Glutamatergic neuron (in vitro differentiated cells): ENCODE data around the gene ATXN10. TPM values are rescaled to one million over a fixed set of nuclear protein-coding genes. Genes with fewer than 3 reads are reported as not detected.

Experiments
- DNase-seq: peaks from one replicate; pipeline ENCODE4 v3.0.0; 2022
- H3K27ac Mint-ChIP-seq: one replicate; pipeline ENCODE4 v1.8.0; 2020; ENCODE audit warnings: mild to moderate bottlenecking, mixed read lengths, inconsistent platforms; ENCODE audit not compliant: unreplicated experiment
- H3K27me3 Mint-ChIP-seq: one replicate; pipeline ENCODE4 v1.8.0; 2020; ENCODE audit warnings: mild to moderate bottlenecking, moderate library complexity, mixed read lengths, inconsistent platforms; ENCODE audit not compliant: unreplicated experiment
- H3K36me3 Mint-ChIP-seq: one replicate; pipeline ENCODE4 v1.8.0; 2020; ENCODE audit warnings: mild to moderate bottlenecking, mixed read lengths, inconsistent platforms; ENCODE audit not compliant: unreplicated experiment
- H3K4me1 Mint-ChIP-seq: one replicate; pipeline ENCODE4 v1.8.0; 2020; ENCODE audit warnings: mild to moderate bottlenecking, low read depth, mixed read lengths, inconsistent platforms; ENCODE audit not compliant: unreplicated experiment
- H3K4me3 Mint-ChIP-seq: one replicate; pipeline ENCODE4 v1.8.0; 2020; ENCODE audit warnings: mild to moderate bottlenecking, mixed read lengths, inconsistent platforms; ENCODE audit not compliant: unreplicated experiment
- H3K9me3 Mint-ChIP-seq: one replicate; pipeline ENCODE4 v1.8.0; 2020; ENCODE audit warnings: mild to moderate bottlenecking, moderate library complexity, mixed read lengths, inconsistent platforms; ENCODE audit not compliant: unreplicated experiment
- total RNA-seq: library from RNA; stranded (reverse); fragmentation: NEBNext Ultra II Directional; extraction: Animal tissue kit (Norgen Biotek cat#: 25700); gene quantifications from one replicate; pipeline ENCODE4 v1.2.1, GENCODE V29; 2021; ENCODE audit not compliant: unreplicated experiment
- TF ChIP-seq, protein P1 (sequence below): fragments of 200-600 bp; sonication (generic); IDR thresholded peaks from one replicate; pipeline ENCODE4 v1.5.0; 2021; ENCODE audit not compliant: partially characterized antibody, unreplicated experiment

Gene ATXN10
- total RNA-seq, 1 donor from 2014 or later, result 191 TPM

DNA sequence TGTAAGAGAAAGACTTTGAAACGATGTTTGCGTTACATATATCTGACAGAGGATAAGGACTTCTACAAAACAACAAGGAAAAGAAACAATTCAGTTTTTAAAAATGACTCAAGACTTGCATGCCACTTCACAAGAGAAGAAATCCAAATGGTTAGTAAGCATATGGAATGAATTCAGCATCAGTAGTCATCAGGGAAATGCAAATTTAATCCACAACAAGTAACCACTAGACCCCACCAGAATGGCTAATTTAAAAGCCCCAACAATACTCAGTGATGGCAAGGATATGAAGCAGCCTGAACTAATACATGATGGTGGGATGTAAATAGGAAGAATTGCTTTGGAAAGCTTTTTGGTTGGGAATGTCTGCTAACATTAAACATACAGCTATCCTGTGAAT is 142.6 kb downstream of the ATXN10 start:
- TF ChIP-seq, protein P1, sequence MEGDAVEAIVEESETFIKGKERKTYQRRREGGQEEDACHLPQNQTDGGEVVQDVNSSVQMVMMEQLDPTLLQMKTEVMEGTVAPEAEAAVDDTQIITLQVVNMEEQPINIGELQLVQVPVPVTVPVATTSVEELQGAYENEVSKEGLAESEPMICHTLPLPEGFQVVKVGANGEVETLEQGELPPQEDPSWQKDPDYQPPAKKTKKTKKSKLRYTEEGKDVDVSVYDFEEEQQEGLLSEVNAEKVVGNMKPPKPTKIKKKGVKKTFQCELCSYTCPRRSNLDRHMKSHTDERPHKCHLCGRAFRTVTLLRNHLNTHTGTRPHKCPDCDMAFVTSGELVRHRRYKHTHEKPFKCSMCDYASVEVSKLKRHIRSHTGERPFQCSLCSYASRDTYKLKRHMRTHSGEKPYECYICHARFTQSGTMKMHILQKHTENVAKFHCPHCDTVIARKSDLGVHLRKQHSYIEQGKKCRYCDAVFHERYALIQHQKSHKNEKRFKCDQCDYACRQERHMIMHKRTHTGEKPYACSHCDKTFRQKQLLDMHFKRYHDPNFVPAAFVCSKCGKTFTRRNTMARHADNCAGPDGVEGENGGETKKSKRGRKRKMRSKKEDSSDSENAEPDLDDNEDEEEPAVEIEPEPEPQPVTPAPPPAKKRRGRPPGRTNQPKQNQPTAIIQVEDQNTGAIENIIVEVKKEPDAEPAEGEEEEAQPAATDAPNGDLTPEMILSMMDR, result no peak
- Mint-ChIP-seq H3K4me3 (no peak overlapping the region), H3K9me3 (peaks cover 2% of the 10 kb centered on the region), H3K4me1 (peaks cover 6% of the 10 kb centered on the region), H3K36me3 (peaks cover 4% of the 10 kb centered on the region), H3K27me3 (peaks cover 2% of the 10 kb centered on the region), H3K27ac (no peak overlapping the region)
- no peak for DNase-seq

DNA sequence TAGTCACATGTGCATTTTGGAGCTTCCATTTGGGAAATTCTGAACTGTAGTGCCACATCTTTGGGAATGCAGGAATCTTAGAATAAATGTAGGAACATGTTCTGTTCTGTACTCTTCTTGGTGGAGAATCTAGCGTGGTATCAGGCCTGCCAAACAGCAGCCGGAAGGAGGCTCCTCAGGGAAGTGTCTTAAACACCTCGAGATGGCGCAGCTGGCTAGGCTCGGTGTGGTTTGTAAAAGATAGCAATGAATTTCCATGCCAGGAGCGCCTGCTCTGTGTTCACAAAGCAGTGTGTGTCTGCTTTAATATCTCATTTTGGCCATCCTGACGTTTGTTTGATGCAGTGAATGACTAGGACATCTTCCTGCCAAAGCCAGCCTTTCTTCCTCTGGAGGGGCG is 145.1 kb downstream of the ATXN10 start:
- Mint-ChIP-seq H3K4me3 (no peak overlapping the region), H3K36me3 (peaks cover 4% of the 10 kb centered on the region), H3K27ac (no peak overlapping the region), H3K27me3 (peaks cover 2% of the 10 kb centered on the region), H3K4me1 (peaks cover 6% of the 10 kb centered on the region), H3K9me3 (peaks cover 1% of the 10 kb centered on the region)
- no peak for DNase-seq
- TF ChIP-seq, protein P1, result no peak

DNA sequence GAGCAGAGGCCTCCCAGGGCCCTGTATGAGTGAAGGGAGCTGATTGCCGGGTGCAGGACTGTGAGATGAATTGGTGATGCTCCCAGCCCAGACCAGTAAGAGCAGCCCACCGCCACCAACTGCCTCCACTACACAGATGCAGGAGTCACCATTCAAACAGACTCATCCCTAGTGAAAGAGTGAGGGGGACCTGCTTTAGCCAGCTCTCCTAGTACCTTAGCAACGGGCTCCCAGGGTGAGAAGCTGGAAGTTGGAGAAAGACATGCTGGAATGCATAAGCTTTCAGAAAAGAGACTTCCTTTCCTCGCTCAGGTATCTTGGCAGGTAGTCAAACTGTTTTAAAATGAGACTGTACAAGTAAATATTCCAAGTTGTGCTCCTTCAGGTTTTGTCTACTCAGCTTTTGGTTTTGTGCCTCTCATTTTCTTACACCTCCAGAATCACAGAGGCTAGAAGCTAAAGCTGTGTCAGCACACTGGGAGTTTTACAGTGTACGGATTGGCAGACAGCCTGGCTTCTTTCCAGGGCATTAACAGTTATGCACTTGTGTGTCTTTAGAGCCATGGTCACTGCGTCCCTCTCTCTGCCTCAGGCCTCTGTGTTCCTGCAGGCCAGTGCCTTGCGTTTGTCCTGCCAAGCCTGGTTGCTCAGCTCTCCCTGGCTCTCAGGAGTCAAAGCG is 146.2 kb downstream of the ATXN10 start:
- no peak for DNase-seq
- no peak overlapping the region for H3K4me3 Mint-ChIP-seq
- no peaks in the 10 kb centered on the region for H3K9me3 Mint-ChIP-seq
- TF ChIP-seq, protein P1, result no peak
- H3K4me1 Mint-ChIP-seq, result peaks cover 3% of the 10 kb centered on the region
- H3K27ac Mint-ChIP-seq, result no peak overlapping the region
- H3K36me3 Mint-ChIP-seq, result peaks cover 4% of the 10 kb centered on the region
- H3K27me3 Mint-ChIP-seq, result peaks cover 2% of the 10 kb centered on the region

DNA sequence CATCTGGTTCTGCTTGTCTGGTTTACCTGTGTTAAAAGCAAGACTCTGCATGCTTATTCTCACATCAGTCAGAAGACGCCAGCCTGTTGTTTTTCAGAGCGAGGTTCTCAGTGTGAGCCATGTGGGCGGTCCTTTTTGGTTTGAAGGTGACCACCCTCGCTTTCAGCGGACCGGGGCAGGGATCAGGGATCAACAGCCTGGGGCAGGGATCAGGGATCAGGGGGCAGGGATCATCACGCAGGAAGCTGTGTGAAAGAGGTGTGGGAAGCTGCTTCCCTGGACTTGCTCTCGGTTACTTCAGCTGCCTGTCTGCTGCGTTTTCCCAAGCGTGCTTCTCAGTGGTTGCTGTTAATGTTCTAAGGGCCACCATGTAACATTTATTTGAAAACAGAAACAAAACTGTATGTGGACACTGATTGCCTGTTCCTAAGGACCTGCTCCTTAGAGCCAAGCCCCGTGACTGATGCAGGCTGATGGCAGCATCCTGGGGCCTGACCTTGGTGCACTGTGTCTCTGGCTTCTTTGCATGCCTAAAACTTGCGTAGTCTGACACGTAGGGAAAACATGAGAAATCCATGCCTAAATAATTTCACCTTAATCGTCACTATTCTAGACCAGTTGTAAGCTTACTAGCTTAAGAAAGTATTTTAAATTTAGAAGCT is 146.9 kb downstream of the ATXN10 start:
- Mint-ChIP-seq H3K4me1 (peaks cover 3% of the 10 kb centered on the region), H3K27ac (no peak overlapping the region), H3K36me3 (peaks cover 4% of the 10 kb centered on the region), H3K27me3 (no peaks in the 10 kb centered on the region), H3K9me3 (no peaks in the 10 kb centered on the region), H3K4me3 (no peak overlapping the region)
- TF ChIP-seq, protein P1, result no peak
- no peak for DNase-seq

DNA sequence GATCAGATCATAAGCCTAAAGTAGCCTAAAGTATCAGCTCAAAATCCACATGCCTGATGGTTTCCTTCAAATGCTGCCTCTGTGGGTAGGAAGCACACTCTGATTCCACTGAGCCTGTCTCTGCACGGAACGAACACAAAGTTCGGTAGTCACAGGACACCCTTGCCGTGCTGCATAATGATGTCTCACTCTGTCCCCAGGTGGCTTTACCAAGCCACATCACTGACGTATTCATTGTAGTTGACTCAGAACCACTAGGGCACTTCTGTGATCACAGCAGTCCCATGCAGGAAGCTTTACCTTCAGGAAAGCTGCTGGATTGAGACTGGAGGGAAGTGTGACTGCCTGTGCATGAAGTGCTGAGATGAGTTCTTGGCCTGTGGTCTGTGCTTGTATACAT is 147.7 kb downstream of the ATXN10 start:
- TF ChIP-seq, protein P1, result no peak
- H3K27ac Mint-ChIP-seq, result no peak overlapping the region

More for the DNA sequence above, 147.7 kb downstream of the ATXN10 start:
- Mint-ChIP-seq H3K9me3 (no peaks in the 10 kb centered on the region), H3K4me3 (no peak overlapping the region), H3K36me3 (peaks cover 8% of the 10 kb centered on the region), H3K27me3 (no peaks in the 10 kb centered on the region), H3K4me1 (peaks cover 3% of the 10 kb centered on the region)
- DNase-seq, result no peak
